Stomach (tissue), 4 donors: ENCODE data around the gene FAIM.

ENCODE experiments used
- EP300 ChIP-seq: sonication (generic); formaldehyde crosslinking; IDR thresholded peaks from one replicate; pipeline ENCODE4 v1.6.1; 2017; ENCODE audit warnings: antibody characterized with exemption
- POLR2A ChIP-seq, 4 donors: fragments of 450-650 bp; IDR thresholded peaks; one replicate each; pipeline ENCODE4 v1.6.1; 2016; ENCODE audit warnings: antibody characterized with exemption in 4 of 4, control low read depth in 2 of 4, mild to moderate bottlenecking in 1 of 4, moderate library complexity in 1 of 4
- POLR2AphosphoS5 ChIP-seq, 3 donors: sonication (generic); formaldehyde crosslinking; IDR thresholded peaks; one replicate each; pipeline ENCODE4 v1.6.1; 2016; ENCODE audit warnings: antibody characterized with exemption in 3 of 3
- TF ChIP-seq, protein P1 (sequence below), 7 experiments: fragments of 450-650 bp in 4 of 7; fragments of 200-600 bp in 3 of 7; sonication (generic) in 3 of 7; IDR thresholded peaks; one replicate each; pipeline ENCODE4 v1.5.1; 2016 to 2019; ENCODE audit warnings: antibody characterized with exemption in 7 of 7, control low read depth in 2 of 7, mild to moderate bottlenecking in 1 of 7

DNA sequence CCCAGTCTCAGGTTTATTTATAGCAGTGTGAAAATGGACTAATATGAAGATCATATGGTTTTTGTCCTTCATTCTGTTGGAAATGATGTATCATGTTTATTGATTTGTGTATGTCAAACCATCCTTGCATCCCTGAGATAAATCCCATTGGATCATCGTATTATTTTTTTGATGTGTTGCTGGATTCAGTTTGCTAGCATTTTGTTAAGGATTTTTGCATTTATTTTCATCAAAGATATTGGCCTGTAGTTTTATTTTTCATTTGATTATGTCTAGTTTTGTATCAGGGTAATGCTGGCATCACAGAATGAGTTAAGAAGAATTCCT is 34.3 kb downstream of the FAIM start:
- TF ChIP-seq, protein P1, sequence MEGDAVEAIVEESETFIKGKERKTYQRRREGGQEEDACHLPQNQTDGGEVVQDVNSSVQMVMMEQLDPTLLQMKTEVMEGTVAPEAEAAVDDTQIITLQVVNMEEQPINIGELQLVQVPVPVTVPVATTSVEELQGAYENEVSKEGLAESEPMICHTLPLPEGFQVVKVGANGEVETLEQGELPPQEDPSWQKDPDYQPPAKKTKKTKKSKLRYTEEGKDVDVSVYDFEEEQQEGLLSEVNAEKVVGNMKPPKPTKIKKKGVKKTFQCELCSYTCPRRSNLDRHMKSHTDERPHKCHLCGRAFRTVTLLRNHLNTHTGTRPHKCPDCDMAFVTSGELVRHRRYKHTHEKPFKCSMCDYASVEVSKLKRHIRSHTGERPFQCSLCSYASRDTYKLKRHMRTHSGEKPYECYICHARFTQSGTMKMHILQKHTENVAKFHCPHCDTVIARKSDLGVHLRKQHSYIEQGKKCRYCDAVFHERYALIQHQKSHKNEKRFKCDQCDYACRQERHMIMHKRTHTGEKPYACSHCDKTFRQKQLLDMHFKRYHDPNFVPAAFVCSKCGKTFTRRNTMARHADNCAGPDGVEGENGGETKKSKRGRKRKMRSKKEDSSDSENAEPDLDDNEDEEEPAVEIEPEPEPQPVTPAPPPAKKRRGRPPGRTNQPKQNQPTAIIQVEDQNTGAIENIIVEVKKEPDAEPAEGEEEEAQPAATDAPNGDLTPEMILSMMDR (IDR thresholded peaks at IDR 0.05) = no peak
- TF ChIP-seq EP300 (no peak), POLR2A (IDR thresholded peaks at IDR 0.05) (no peak), POLR2AphosphoS5 (IDR thresholded peaks at IDR 0.05) (no peak)
